T-helper 17 cell (primary cell): ENCODE measurements around the gene COL12A1. TPM values are rescaled to one million over a fixed set of nuclear protein-coding genes. Genes with fewer than 3 reads are reported as not detected.

ENCODE experiments used
- ATAC-seq: fragments of 150-1000 bp; cut with Tn5 transposase; 2 replicates; pipeline ENCODE4 v1.10.0; 2021; ENCODE audit warnings: mild to moderate bottlenecking, moderate library complexity
- DNase-seq, 3 donors: peaks; one replicate each; pipeline versions ENCODE4 v3.0.0 to v3.0.0-alpha.2; 2020 to 2021
- H3K9me3 ChIP-seq: one replicate; pipeline ENCODE4 v1.7.0; 2013; ENCODE audit warnings: low read length, mild to moderate bottlenecking; ENCODE audit not compliant: control insufficient read depth, poor library complexity, severe bottlenecking
- H3K27ac Mint-ChIP-seq: one replicate; pipeline ENCODE4 v1.8.0; 2022; ENCODE audit warnings: mild to moderate bottlenecking, moderate library complexity, mixed read lengths
- H3K27me3 Mint-ChIP-seq: one replicate; pipeline ENCODE4 v1.8.0; 2022; ENCODE audit warnings: mixed read lengths
- H3K36me3 Mint-ChIP-seq: one replicate; pipeline ENCODE4 v1.8.0; 2022; ENCODE audit warnings: low read depth, mixed read lengths
- H3K4me1 Mint-ChIP-seq: one replicate; pipeline ENCODE4 v1.8.0; 2022; ENCODE audit warnings: mild to moderate bottlenecking, mixed read lengths
- H3K4me3 Mint-ChIP-seq: one replicate; pipeline ENCODE4 v1.8.0; 2022; ENCODE audit warnings: mild to moderate bottlenecking, moderate library complexity, mixed read lengths
- total RNA-seq, 4 donors: library from RNA in 2 of 4; stranded (reverse) in 2 of 4; gene quantifications; one replicate each; pipeline ENCODE4 v1.2.3 and lab custom pipeline; 2022 to 2026

Gene COL12A1
- total RNA-seq, 2 donors from 2014 or later = 0.08 TPM; not detected in 1

DNA sequence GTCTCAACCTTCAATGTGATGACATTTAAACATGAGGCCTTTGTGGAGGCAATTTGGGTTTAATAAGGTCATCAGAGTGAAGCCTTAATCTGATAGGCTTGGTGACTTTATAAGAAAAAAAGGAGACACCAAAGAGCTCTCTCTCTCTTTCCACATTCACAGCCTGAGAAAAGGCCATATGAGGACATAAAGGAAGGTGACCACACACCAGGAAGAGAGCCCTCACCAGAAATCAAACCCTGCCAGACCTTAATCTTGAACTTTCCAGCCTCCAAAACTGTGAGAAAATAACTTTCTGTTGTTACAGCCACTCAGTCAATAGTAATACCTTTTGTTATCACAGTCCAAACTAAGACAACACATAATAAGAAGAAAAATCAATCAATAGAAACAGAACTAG, 47.7 kb downstream of the COL12A1 start:
- no peaks in the 10 kb centered on the region for H3K9me3 ChIP-seq
- Mint-ChIP-seq H3K4me3 (no peak overlapping the region), H3K36me3 (no peaks in the 10 kb centered on the region), H3K27me3 (peaks cover 26% of the 10 kb centered on the region), H3K27ac (no peak overlapping the region), H3K4me1 (no peaks in the 10 kb centered on the region)
- ATAC-seq (no peak), DNase-seq (no peak)

DNA sequence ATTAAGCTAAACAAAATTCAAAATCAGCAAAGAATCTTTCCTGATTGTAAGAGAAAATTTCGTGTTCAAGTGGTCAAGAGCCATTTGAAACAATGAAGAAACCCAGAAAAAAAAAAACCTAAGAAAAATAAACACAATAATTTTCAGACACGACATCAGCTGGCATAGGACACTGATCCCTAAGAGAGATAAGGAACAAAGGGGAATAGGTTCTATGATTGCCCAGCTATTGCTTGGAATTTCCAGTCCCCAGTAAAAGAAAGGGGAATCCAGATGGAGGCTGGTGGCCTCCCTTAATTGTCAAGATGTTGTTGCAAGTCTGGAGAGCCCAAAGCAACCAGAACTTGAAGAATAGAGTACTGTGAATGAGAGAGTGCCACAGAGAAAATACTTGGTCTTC, 48.5 kb downstream of the COL12A1 start:
- no peaks in the 10 kb centered on the region for H3K9me3 ChIP-seq
- no peak for DNase-seq
- Mint-ChIP-seq H3K36me3 (no peaks in the 10 kb centered on the region), H3K27me3 (peaks cover 29% of the 10 kb centered on the region), H3K27ac (no peak overlapping the region), H3K4me3 (no peak overlapping the region), H3K4me1 (no peaks in the 10 kb centered on the region)
- no peak for ATAC-seq

DNA sequence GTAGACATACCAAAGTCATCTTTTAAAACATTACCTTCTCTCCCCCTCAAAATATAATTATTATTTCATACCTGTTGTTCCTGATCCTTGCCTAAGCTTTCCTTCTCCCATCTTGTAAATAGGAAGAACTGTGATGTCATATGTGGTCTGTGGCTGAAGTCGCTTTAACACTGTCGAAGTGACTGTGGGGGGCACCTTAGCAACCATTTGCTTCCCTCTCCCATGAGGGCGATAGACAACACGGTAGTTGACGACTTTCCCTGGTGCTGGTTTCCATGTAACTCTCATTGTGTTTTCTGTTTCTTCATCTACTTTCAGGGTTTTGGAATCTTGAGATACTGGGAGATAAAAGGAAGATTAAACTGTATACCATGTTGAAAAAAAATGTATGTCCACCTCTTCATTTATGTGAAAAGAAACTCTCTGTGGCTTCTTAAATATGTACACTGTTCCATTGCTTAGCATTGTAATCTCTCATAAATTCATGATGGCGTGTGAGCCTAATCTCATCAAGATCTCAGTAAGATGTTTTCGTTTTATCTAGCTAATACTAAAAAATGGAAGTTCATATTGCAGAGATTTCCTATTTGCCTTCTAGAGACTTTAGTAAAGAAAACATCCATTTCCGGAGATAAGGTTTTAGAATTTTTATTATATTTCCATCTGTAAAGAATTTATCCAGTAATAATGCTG, 49.5 kb downstream of the COL12A1 start:
- Mint-ChIP-seq H3K27me3 (peaks cover 33% of the 10 kb centered on the region), H3K4me3 (no peak overlapping the region), H3K4me1 (no peaks in the 10 kb centered on the region), H3K36me3 (no peaks in the 10 kb centered on the region), H3K27ac (no peak overlapping the region)
- no peaks in the 10 kb centered on the region for H3K9me3 ChIP-seq
- ATAC-seq = no peak
- no peak for DNase-seq

DNA sequence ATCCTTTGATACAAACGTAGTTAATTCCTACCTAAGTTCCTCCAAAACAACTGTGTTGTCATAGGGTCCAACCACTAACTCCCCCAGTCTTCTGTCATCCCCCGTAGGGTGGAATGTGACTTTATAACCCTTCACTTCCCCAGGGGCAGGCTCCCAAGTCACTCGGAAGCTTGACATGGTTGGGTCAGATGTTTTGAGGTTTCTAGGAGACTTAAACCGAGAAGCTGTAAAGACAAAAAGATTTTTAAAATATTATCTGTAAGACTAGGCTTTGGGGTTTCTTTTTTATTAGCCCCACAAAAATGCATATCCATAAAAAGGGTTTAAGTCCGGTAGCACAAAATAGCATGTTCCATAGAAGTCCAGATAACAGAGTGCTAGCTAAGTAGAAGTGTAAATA, 50.2 kb downstream of the COL12A1 start:
- ATAC-seq (no peak), DNase-seq (no peak)
- Mint-ChIP-seq H3K27me3 (peaks cover 32% of the 10 kb centered on the region), H3K36me3 (no peaks in the 10 kb centered on the region), H3K27ac (no peak overlapping the region), H3K4me3 (no peak overlapping the region), H3K4me1 (no peaks in the 10 kb centered on the region)
- no peaks in the 10 kb centered on the region for H3K9me3 ChIP-seq

DNA sequence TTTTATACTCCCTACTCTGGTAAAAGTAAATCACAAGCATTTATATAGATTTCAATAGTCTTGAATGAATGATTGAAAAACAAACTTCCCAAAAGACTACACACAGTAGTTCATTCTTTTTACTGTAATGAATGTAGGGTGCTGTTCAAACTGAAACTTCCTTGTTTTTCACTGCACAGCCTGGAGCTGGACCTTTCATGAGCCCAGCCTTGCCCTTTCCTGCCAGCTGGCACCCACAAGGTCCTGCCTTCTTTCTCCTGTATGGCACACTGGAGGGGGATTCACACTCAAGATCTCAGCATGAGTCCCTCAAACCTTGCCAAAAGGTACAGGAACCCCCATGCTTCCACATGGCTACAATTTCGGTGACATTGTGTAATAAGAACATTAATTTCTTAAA, 50.9 kb downstream of the COL12A1 start:
- DNase-seq (no peak), ATAC-seq (no peak)
- no peaks in the 10 kb centered on the region for H3K9me3 ChIP-seq
- Mint-ChIP-seq H3K27ac (no peak overlapping the region), H3K27me3 (peaks cover 31% of the 10 kb centered on the region), H3K4me3 (no peak overlapping the region), H3K36me3 (no peaks in the 10 kb centered on the region), H3K4me1 (no peaks in the 10 kb centered on the region)

DNA sequence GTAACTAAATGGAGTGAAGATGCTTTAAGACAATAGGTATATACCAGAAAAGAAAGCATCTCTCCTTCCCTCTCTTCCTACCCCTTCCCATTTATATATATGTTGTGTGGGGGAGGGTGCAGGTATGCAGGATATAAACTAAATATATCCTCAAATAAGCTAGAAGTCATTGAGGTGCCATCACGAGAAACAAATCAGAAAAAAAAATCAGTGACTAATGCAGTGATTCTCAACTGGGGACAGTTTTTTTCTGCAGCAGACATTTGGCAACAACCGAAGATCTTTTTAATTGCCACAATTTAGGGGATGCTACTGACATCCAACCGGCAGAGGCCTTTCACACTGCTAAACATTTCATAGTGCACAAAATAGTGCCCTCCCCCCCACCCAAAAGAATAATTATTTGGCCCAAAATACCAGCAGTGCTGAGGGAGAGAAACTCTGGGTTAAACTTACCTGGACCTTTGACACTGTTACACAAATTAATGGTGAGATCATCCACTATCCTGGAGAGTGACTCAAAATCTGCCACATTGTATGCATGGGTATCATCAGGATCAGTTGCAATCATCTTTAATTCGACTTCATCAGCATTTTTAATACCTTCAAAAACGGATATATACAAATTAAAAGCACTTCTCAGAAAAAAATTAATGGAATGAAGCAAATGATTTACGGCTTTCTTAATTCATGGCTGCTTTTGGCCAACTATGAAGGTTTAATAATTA, 55.0 kb downstream of the COL12A1 start:
- no peak overlapping the region for H3K4me3 Mint-ChIP-seq
- no peaks in the 10 kb centered on the region for H3K9me3 ChIP-seq
- DNase-seq (no peak), ATAC-seq (no peak)
- no peaks in the 10 kb centered on the region for H3K36me3 Mint-ChIP-seq
- H3K27me3 Mint-ChIP-seq = peaks cover 22% of the 10 kb centered on the region
- no peaks in the 10 kb centered on the region for H3K4me1 Mint-ChIP-seq
- H3K27ac Mint-ChIP-seq = no peak overlapping the region

DNA sequence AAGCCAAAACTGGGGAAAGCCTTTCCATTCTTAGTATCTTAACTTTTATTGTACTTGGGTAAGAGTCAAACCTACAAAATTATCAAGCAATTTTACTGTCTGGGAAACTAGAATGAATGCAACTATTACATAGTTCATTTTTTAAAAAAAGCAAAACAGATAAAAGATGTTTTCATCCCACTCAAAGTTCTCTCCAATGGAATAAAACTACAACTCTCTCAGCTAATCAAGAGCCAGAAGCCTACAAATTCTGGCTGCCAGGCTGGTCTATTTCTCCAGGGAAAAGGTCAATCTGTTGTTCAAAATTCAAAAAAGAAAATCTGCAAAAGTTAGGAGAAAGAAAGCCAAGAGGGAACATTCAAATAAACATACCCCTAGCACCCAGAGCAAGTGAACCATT, 56.2 kb downstream of the COL12A1 start:
- peaks cover 22% of the 10 kb centered on the region for H3K27me3 Mint-ChIP-seq
- H3K4me3 Mint-ChIP-seq = no peak overlapping the region
- no peaks in the 10 kb centered on the region for H3K36me3 Mint-ChIP-seq
- no peak overlapping the region for H3K27ac Mint-ChIP-seq
- H3K9me3 ChIP-seq = no peaks in the 10 kb centered on the region
- DNase-seq (no peak), ATAC-seq (no peak)
- H3K4me1 Mint-ChIP-seq = no peaks in the 10 kb centered on the region

DNA sequence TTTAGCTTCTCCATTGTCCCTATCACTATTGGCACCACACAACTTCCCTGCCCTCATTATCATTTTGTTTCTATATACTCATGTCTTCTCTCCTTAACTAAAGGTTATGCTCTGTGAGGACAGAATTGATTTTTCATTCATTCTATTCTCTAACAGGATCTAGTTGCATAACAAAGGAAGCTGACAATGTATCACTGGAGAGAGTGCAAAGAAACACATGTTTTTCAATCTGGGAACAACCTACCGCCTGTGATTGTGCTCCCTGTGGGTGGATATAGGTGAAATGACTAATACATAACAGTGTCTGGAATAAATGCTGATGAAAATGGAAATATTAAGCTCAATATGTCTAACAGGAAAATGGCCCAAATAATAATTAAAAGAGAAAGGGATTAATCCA, 56.6 kb downstream of the COL12A1 start:
- no peak for ATAC-seq
- H3K36me3 Mint-ChIP-seq = no peaks in the 10 kb centered on the region
- DNase-seq = no peak
- H3K4me1 Mint-ChIP-seq = no peaks in the 10 kb centered on the region
- H3K27ac Mint-ChIP-seq = no peak overlapping the region
- H3K9me3 ChIP-seq = no peaks in the 10 kb centered on the region
- no peak overlapping the region for H3K4me3 Mint-ChIP-seq
- H3K27me3 Mint-ChIP-seq = peaks cover 22% of the 10 kb centered on the region

DNA sequence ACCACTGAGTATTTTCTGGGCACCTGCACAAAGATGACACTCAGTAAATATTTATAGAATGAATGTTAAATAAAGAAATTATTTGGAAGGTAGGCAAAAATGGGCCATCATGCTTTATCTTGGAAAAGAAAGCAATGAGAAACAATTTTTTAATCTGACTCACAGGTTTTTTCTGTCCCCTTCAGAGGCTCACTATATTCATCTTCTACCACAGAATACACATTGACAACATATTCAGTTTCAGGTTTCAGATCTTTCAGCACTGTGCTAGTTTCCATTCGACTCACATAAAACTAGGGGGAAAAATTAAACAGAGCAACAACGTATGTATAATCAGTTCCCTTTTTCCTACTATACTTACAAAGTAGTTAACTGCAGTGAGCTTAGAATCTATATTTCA, 58.3 kb downstream of the COL12A1 start:
- H3K9me3 ChIP-seq = no peaks in the 10 kb centered on the region
- Mint-ChIP-seq H3K4me1 (no peaks in the 10 kb centered on the region), H3K4me3 (no peak overlapping the region), H3K36me3 (no peaks in the 10 kb centered on the region), H3K27ac (no peak overlapping the region), H3K27me3 (peaks cover 15% of the 10 kb centered on the region)
- DNase-seq (no peak), ATAC-seq (no peak)

DNA sequence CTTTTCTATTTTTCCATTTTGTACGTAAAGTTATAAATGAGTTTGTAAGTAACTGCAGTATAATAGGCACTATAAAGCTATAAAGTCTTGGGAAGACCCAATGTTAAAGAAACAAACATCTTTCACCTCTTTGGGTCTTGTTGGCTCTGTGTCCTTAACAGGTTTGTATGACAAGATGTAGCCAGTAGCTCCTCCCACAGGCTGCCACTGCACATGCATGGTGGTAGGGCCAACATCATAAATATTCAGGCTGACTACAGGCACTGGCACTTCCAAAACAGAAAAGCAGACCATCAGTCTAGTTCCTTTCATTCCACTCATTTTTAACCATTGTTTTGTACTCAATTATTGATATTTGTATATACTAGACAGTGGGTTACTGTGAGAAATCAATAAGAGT, 59.9 kb downstream of the COL12A1 start:
- H3K9me3 ChIP-seq = no peaks in the 10 kb centered on the region
- DNase-seq (no peak), ATAC-seq (no peak)
- Mint-ChIP-seq H3K4me3 (no peak overlapping the region), H3K27me3 (peaks cover 9% of the 10 kb centered on the region), H3K36me3 (no peaks in the 10 kb centered on the region), H3K4me1 (no peaks in the 10 kb centered on the region), H3K27ac (no peak overlapping the region)

DNA sequence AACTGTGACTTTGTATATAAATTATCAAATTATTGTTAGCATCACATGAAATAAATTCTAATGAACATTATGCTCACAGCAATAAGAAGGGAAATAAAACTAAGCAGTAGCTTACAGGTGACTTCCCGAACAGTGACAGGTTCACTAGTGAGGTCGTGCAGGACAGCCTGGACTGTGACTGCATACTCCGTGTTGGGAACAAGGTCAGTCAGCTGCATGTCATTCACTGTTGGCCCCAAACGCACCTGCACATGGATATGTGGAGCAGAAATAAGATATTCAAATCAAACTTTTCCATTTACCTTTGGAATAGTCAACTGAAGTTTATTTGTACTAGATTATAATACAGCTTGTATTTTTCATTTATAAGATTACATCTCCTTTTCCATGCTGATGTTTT, 60.6 kb downstream of the COL12A1 start:
- no peak overlapping the region for H3K4me3 Mint-ChIP-seq
- no peak for DNase-seq
- no peak overlapping the region for H3K27ac Mint-ChIP-seq
- no peaks in the 10 kb centered on the region for H3K36me3 Mint-ChIP-seq
- H3K9me3 ChIP-seq = no peaks in the 10 kb centered on the region
- no peak for ATAC-seq
- no peaks in the 10 kb centered on the region for H3K4me1 Mint-ChIP-seq
- H3K27me3 Mint-ChIP-seq = peaks cover 4% of the 10 kb centered on the region

DNA sequence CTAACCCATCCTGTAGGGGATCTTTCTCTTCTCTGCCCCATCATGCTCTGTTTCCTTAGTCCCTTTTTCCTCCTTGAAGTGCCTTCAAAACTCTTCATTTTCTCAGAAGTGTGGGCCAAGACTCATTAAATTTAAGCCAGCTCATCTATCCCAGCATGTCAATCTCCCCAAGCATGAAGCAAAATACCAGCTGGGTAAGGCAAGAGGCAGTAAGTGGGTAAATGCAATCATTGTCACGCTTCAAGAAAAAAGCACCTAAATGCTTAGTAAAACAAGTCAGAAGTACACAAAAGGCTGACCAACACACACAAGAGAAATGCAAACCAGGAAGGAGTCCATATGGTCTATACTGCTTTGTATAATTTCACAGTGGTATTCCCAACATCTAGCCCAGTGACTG, 61.5 kb downstream of the COL12A1 start:
- no peak for ATAC-seq
- H3K36me3 Mint-ChIP-seq = no peaks in the 10 kb centered on the region
- H3K4me3 Mint-ChIP-seq = no peak overlapping the region
- no peaks in the 10 kb centered on the region for H3K4me1 Mint-ChIP-seq
- no peaks in the 10 kb centered on the region for H3K9me3 ChIP-seq
- H3K27ac Mint-ChIP-seq = no peak overlapping the region
- DNase-seq = no peak
- H3K27me3 Mint-ChIP-seq = peaks cover 4% of the 10 kb centered on the region

DNA sequence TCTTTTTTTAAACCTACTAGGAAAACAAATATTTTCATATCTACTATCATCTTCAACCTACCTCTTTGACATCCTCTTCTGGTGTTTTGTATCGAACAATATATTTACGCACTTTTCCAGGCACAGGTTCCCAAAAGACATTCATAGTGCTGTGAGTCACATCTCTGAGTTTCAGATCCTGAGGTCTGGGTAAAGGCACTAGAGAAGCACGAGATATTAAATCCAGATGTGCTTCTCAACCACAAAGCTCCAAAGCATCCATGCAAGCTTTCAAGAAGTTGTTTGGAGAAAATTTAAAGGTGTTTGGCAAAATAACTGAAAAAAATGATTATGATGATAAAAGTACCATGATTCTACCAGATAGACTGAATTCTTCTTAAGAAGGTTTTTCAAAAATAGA, 62.7 kb downstream of the COL12A1 start:
- no peak overlapping the region for H3K4me3 Mint-ChIP-seq
- no peak overlapping the region for H3K27ac Mint-ChIP-seq
- no peaks in the 10 kb centered on the region for H3K9me3 ChIP-seq
- peaks cover 3% of the 10 kb centered on the region for H3K27me3 Mint-ChIP-seq
- DNase-seq (no peak), ATAC-seq (no peak)
- H3K4me1 Mint-ChIP-seq = no peaks in the 10 kb centered on the region
- no peaks in the 10 kb centered on the region for H3K36me3 Mint-ChIP-seq

DNA sequence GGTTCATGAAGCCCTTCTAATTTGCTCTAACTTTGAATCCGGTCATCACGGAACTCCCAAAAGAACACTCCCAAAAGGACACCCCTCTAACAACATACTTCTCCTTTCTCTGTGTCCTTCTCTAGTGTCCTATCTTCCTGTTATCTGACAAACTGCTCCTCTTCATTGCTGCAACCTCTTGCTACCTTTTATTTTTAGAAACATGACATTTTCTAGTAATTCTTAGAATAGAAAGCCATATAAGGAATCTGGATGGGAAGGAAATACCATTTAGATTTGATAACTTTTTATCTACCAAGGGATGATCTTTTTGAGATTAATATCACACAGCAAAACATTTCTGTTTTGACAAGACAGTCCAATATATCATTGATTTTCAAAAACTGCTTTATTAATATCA, 63.1 kb downstream of the COL12A1 start:
- Mint-ChIP-seq H3K4me3 (no peak overlapping the region), H3K36me3 (no peaks in the 10 kb centered on the region), H3K27me3 (no peaks in the 10 kb centered on the region), H3K27ac (no peak overlapping the region), H3K4me1 (no peaks in the 10 kb centered on the region)
- H3K9me3 ChIP-seq = no peaks in the 10 kb centered on the region
- DNase-seq (no peak), ATAC-seq (no peak)
